Measurements from ENCODE around the gene SLC25A23.

DNA sequence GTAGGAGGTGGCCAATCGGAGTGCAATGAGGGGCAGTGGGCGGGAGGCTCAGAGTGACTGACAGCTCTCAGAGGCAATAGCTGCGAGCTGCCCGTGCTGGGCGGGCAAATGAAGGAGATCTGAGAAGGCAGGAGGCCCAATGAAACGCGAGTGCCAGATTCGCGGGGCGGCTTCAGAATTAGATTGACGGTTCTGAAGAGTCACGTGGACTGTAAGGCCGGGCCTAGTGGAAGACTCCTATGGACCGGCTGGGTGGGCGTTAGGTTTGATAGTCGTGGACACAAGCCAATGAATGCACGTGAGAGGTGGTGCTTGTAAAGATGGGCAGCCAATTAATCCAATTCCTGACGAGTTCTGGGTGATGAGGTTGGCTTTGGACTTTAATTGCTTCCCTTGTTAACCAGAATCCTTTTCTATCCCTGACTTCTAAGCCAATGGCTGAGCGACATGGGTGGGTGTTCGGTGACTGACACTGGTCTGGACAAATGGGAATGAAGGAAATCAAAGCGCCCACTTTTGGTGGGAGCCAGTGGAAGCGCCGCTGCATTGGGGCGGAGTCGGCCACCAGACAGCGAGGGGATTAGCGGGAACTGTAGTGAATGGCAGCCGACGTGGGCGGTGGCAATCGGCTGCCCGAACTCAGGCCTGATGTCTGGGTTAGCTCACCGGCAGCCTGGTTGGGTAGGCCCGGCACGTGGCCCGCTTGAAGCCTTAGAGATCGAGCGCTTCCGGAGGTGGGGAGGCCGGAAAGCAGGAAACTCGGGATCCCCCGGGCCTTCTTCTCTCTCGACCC lies 34.5 kb downstream of the SLC25A23 start:
- TF ChIP-seq CTCF (IDR thresholded peaks at IDR 0.05; ENCODE audit: low read length): no peak
- TF ChIP-seq EZH2 (optimal IDR thresholded peaks at IDR 0.05; ENCODE audit: low read depth, low read length): no peak
